ENCODE measurements around the gene SHROOM3. TPM values are rescaled to one million over a fixed set of nuclear protein-coding genes. Genes with fewer than 3 reads are reported as not detected.
A peak's percentile ranks its signal among the peaks of the same experiment; 100 is the strongest.

The SHROOM3 gene
- total RNA-seq, 1 experiment from 2014 or later: 27.6 TPM

GRCh38 chr4:76703676-76704075 lies 268.6 kb downstream of the SHROOM3 start:
- no peaks in the 10 kb centered on the region for H4K20me1 ChIP-seq (ENCODE audit: control insufficient read depth, insufficient read depth, insufficient read length)
- no peak overlapping the region for H2BK12ac ChIP-seq (ENCODE audit: insufficient read length, low read depth, low read length)
- H2BK15ac ChIP-seq (ENCODE audit: low read depth, low read length): no peak overlapping the region
- H3K27ac ChIP-seq (ENCODE audit: insufficient read length, low read depth, low read length): no peak overlapping the region
- H3K9ac ChIP-seq (ENCODE audit: extremely low read depth, insufficient read length, low read length): no peak overlapping the region
- H3K79me2 ChIP-seq (ENCODE audit: insufficient read depth, low read length): peaks cover 18% of the 10 kb centered on the region; the same call in 1 of the 2 replicates
- no peaks in the 10 kb centered on the region for H3K9me3 Mint-ChIP-seq
- H3K4me1 Mint-ChIP-seq: peaks cover 61 to 69% of the 10 kb centered on the region in 2 experiments
- H3K14ac ChIP-seq (ENCODE audit: insufficient read depth, low read length): no peak overlapping the region
- H3K4me3 Mint-ChIP-seq: no peak overlapping the region
- H3K9me3 ChIP-seq (ENCODE audit: control insufficient read depth, low read depth, low read length): no peaks in the 10 kb centered on the region
- no peak overlapping the region for H2BK20ac ChIP-seq (ENCODE audit: low read depth, low read length, poor library complexity, severe bottlenecking)
- no peak overlapping the region for H2BK5ac ChIP-seq (ENCODE audit: insufficient read length, low read length)
- no peak overlapping the region for H2BK120ac ChIP-seq (ENCODE audit: low read depth, low read length, poor library complexity, severe bottlenecking)
- H3K27ac Mint-ChIP-seq: peak overlapping the region in 1 of 3 experiments; percentile 5; a peak in 2 of 7 replicates
- no peak overlapping the region for H2AFZ ChIP-seq (ENCODE audit: low read length)
- no peak overlapping the region for H3T11ph ChIP-seq (ENCODE audit: low read length)
- TF ChIP-seq CTCF (conservative IDR thresholded peaks at IDR 0.05): no peak
- H4K5ac ChIP-seq (ENCODE audit: insufficient read length, low read depth, low read length): no peak overlapping the region
- no peak for DNase-seq
- H3K18ac ChIP-seq (ENCODE audit: insufficient read length, low read depth, low read length): no peak overlapping the region
- H4K91ac ChIP-seq (ENCODE audit: insufficient read length, low read depth, low read length): no peak overlapping the region
- no peaks in the 10 kb centered on the region for H3K27me3 Mint-ChIP-seq (ENCODE audit: low read depth)
- peaks cover 15% of the 10 kb centered on the region for H3K79me1 ChIP-seq (ENCODE audit: insufficient read depth, low read depth, low read length, poor library complexity, severe bottlenecking)
- no peak overlapping the region for H4K8ac ChIP-seq (replicated peaks; ENCODE audit: insufficient read length, low read depth, low read length)
- H3K4me1 ChIP-seq (ENCODE audit: insufficient read depth, low read length): peaks cover 24% of the 10 kb centered on the region
- peaks cover 2 to 5% (median 4%) of the 10 kb centered on the region in 3 experiments; a peak in 4 of 7 replicates for H3K36me3 Mint-ChIP-seq (ENCODE audit: insufficient read depth in 1 of 3, low read depth in 3 of 3)
- no peak overlapping the region for H3K4me2 ChIP-seq (ENCODE audit: insufficient read depth, insufficient read length, low read length)
- H3K23me2 ChIP-seq (ENCODE audit: insufficient read length, low read depth, low read length, poor library complexity, severe bottlenecking): no peaks in the 10 kb centered on the region
- H2AK5ac ChIP-seq (ENCODE audit: insufficient read length, low read length): no peak overlapping the region
- no CpG with 5 or more reads among the region's 3 CpGs for WGBS (ENCODE audit: extremely low coverage, insufficient read length, low lambda C conversion rate)
- H3K23ac ChIP-seq (ENCODE audit: insufficient read length, low read depth, low read length): no peak overlapping the region
- H3K4ac ChIP-seq (ENCODE audit: low read depth, low read length): no peak overlapping the region
- no peaks in the 10 kb centered on the region for H3K27me3 ChIP-seq (ENCODE audit: insufficient read depth, low read length)
- no peak overlapping the region for H3K56ac ChIP-seq (ENCODE audit: insufficient read length, low read depth, low read length)
